HG02610 (cell line): ENCODE measurements around the gene BTF3L4.

ENCODE experiments used
- ATAC-seq: cut with Tn5 transposase; IDR thresholded peaks from one replicate; pipeline ENCODE4 v1.9.1; 2021; ENCODE audit warnings: mild to moderate bottlenecking, moderate library complexity; ENCODE audit not compliant: unreplicated experiment

BTF3L4 gene

GRCh38 chr1:52122384-52122783 lies 66.3 kb downstream of the BTF3L4 start:
- ATAC-seq: no peak

GRCh38 chr1:52123622-52124021 lies 67.5 kb downstream of the BTF3L4 start:
- no peak for ATAC-seq

DNA sequence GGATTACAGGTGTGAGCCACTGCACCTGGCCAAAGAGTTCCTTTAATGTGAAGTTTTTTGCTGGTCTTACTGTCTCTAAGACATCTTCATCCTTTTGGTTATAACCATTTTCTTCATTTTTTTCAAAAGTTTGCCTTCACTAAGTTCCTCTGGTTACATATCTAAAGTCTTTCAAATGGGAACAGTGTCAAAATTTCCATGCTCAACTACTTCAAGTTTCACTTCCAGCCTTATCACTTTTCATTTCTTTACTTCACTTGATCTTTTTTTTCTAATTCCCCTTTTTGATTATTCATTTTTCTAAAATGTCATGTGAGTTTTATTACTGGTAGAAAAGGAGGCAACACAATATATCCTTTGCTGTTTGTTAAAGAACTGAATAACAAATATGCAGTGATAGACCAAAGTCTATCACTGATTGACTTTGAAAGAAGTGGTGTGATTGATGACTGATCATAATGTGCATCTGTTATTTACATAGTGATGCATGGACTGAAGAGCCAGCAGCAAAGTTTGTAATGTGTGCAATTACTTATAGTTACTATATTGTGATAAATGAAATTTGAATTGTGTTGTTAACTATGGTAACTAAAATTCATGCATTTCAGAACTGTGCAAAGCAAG lies 69.8 kb downstream of the BTF3L4 start:
- no peak for ATAC-seq

- ATAC-seq: no peak
Measured at GRCh38 chr1:52127181-52128180, 71.4 kb downstream of the BTF3L4 start.

DNA sequence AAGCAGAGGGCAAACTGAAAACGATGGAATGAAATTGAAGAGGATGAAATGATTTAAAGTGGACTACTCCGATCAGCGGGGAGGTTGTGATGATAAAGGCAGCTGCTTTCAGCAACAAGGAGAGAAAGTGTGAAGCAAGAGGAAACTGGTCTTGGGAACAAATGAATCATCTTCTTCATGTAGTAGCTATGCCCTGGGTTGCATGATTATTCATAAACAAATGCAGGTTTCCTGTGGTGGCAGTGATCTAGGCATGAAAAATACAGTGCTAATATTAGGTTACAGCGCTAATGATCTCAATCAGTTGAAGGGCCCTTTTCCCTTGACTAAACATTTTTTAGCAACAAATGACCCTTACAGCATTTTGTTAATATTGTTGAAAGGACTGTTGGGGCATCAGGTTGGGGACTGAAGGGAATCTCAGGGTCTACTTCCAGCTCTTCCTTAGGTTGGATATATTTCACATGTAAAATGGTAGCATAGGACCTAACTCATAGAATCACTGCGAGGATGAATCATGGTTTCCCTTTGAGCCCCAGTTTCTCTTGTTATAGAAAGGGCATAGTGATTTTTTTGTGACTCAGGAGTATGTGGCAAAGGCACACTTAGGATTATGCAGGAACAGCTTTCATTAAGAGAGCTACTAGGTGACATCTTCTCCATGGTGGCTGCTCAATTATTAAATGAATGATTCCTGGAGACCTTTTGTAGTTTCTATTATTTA lies 83.9 kb downstream of the BTF3L4 start:
- peak; percentile 70 for ATAC-seq
